LHCN-M2 (cell line): ENCODE results near the gene STAT6. TPM values are rescaled to one million over a fixed set of nuclear protein-coding genes. Genes with fewer than 3 reads are reported as not detected.

Source experiments
- DNase-seq: peaks from one replicate; pipeline ENCODE4 v3.0.0-alpha.2; 2012; ENCODE audit warnings: low read depth
- polyA plus RNA-seq: library from polyadenylated mRNA; unstranded; fragments of >200 nt; gene quantifications from one replicate; pipeline ENCODE4 v1.2.1, GENCODE V29; 2012; ENCODE audit warnings: missing spikeins
- total RNA-seq: library from RNA; depleted of rRNA; stranded (reverse); fragments of >200 nt; gene quantifications from 2 replicates; pipeline ENCODE4 v1.2.3, GENCODE V29; 2014; rRNA removed

The STAT6 gene
- total RNA-seq, result 82.6 and 89.3 TPM in 2 replicates
- 67.0 TPM for polyA plus RNA-seq

- peak; percentile 84 for DNase-seq
These were observed at the start of gene STAT6 for GRCh38 chr12:57111031-57111734. STAT6 (minus strand) TSS chr12:57111362; CDS start chr12:57108278, 3,084 bp downstream.

- DNase-seq, result no peak
These were observed 49.6 kb upstream of the STAT6 start for GRCh38 chr12:57160741-57161140.

GRCh38 chr12:57160040-57160439, 48.9 kb upstream of the STAT6 start:
- no peak for DNase-seq

GRCh38 chr12:57159311-57159710, 48.1 kb upstream of the STAT6 start:
- no peak for DNase-seq

GRCh38 chr12:57158665-57159064, 47.5 kb upstream of the STAT6 start:
- no peak for DNase-seq

- DNase-seq, result no peak
These were observed 47.0 kb upstream of the STAT6 start for GRCh38 chr12:57158186-57158585.

GRCh38 chr12:57157588-57158173, 46.5 kb upstream of the STAT6 start:
- no peak for DNase-seq

GRCh38 chr12:57156701-57157403, 45.7 kb upstream of the STAT6 start:
- no peak for DNase-seq

- DNase-seq, result no peak
These were observed 43.8 kb upstream of the STAT6 start for GRCh38 chr12:57154804-57155434.

- no peak for DNase-seq
These were observed 42.9 kb upstream of the STAT6 start for GRCh38 chr12:57154076-57154475.

- no peak for DNase-seq
These were observed 42.3 kb upstream of the STAT6 start for GRCh38 chr12:57153415-57153997.

GRCh38 chr12:57152639-57153038, 41.5 kb upstream of the STAT6 start:
- no peak for DNase-seq

GRCh38 chr12:57151741-57152630, 40.8 kb upstream of the STAT6 start:
- DNase-seq, result peak; percentile 81

GRCh38 chr12:57150400-57151000, 39.3 kb upstream of the STAT6 start:
- no peak for DNase-seq

- no peak for DNase-seq
These were observed 38.2 kb upstream of the STAT6 start for GRCh38 chr12:57149245-57149900.

- peak; percentile 73 for DNase-seq
These were observed 37.5 kb upstream of the STAT6 start for GRCh38 chr12:57148469-57149244.

- peak; percentile 69 for DNase-seq
These were observed 36.1 kb upstream of the STAT6 start, which contains the start of gene LRP1-AS for GRCh38 chr12:57146961-57147944. LRP1-AS (minus strand) TSS chr12:57147619.

- no peak for DNase-seq
These were observed 34.9 kb upstream of the STAT6 start for GRCh38 chr12:57146092-57146491.
